K562 (cell line): ENCODE results near the gene ARL2. TPM values are rescaled to one million over a fixed set of nuclear protein-coding genes. Genes with fewer than 3 reads are reported as not detected.

Source experiments
- ESRRA ChIP-seq: fragments of 450-650 bp; IDR thresholded peaks from 2 replicates; pipeline ENCODE4 v1.6.1; 2014; ENCODE audit warnings: low read depth, mild to moderate bottlenecking, moderate library complexity, borderline replicate concordance
- FOXP1 ChIP-seq: sonication (generic); formaldehyde crosslinking; IDR thresholded peaks from 2 replicates; pipeline ENCODE4 v1.8.0; 2022; ENCODE audit warnings: mild to moderate bottlenecking, missing genetic modification reagents
- NFIC ChIP-seq: fragments of 450-650 bp; IDR thresholded peaks from 2 replicates; pipeline ENCODE4 v1.6.1; 2017; ENCODE audit warnings: mild to moderate bottlenecking, inconsistent platforms
- NONO ChIP-seq, 2 experiments: fragments of 200-400 bp in 1 of 2; fragments of 450-650 bp in 1 of 2; formaldehyde crosslinking in 1 of 2; IDR thresholded peaks; 2 replicates each; pipeline ENCODE4 v1.6.1; 2017; ENCODE audit warnings: low read depth in 2 of 2, mild to moderate bottlenecking in 2 of 2, moderate library complexity in 2 of 2, low read length in 1 of 2
- NR1H2 ChIP-seq: sonication (generic); formaldehyde crosslinking; IDR thresholded peaks from 2 replicates; pipeline ENCODE4 v1.4.0; 2020; ENCODE audit warnings: mild to moderate bottlenecking, missing genetic modification reagents
- PCBP1 ChIP-seq: fragments of 200-400 bp; formaldehyde crosslinking; IDR thresholded peaks from 2 replicates; pipeline ENCODE4 v1.6.1; 2018; ENCODE audit warnings: mild to moderate bottlenecking, low read depth, low read length; ENCODE audit not compliant: poor library complexity, severe bottlenecking
- POLR2A ChIP-seq: fragments of 450-650 bp; conservative IDR thresholded peaks from 2 replicates; pipeline ENCODE4 v1.6.1; 2016
- RBM15 ChIP-seq: fragments of 200-400 bp; formaldehyde crosslinking; IDR thresholded peaks from 2 replicates; pipeline ENCODE4 v1.6.1; 2018; ENCODE audit warnings: mild to moderate bottlenecking, low read length, moderate library complexity; ENCODE audit not compliant: insufficient read depth
- SMARCB1 ChIP-seq: IDR thresholded peaks from 2 replicates; pipeline ENCODE4 v1.6.1; 2011; ENCODE audit warnings: improper control_type of control experiment, low read depth; ENCODE audit not compliant: insufficient read length
- SRSF7 ChIP-seq: fragments of 200-400 bp; formaldehyde crosslinking; optimal IDR thresholded peaks from 2 replicates; pipeline ENCODE3; 2017; ENCODE audit warnings: mild to moderate bottlenecking, low read depth, low read length
- U2AF1 ChIP-seq: fragments of 200-400 bp; formaldehyde crosslinking; optimal IDR thresholded peaks from 2 replicates; pipeline ENCODE3; 2017; ENCODE audit warnings: mild to moderate bottlenecking, low read depth, low read length, moderate library complexity
- polyA plus RNA-seq, 8 experiments: library from polyadenylated mRNA; depleted of rRNA in 4 of 8; stranded (reverse) in 5 of 8; unstranded in 3 of 8; fragments of >200 nt; fragmentation: Nextera tagmentation in 2 of 8; fragmentation: Illumina TruSeq in 1 of 8; extraction: Ambion mirVana in 2 of 8; extraction: Trizol in 1 of 8; gene quantifications; 2 replicates each; pipeline versions ENCODE4 v1.2.1 to v1.2.3, GENCODE V29; 2011 to 2014; ENCODE audit warnings: inconsistent platforms in 1 of 8, missing spikeins in 1 of 8
- total RNA-seq, 7 experiments: library from RNA; depleted of rRNA in 6 of 7; stranded (reverse); fragments of >200 nt in 6 of 7; fragmentation: Illumina TruSeq in 2 of 7; extraction: Trizol in 2 of 7; gene quantifications; 2 replicates each; pipeline versions ENCODE4 v1.2.1 to v1.2.3, GENCODE V29; 2011 to 2021; ENCODE audit warnings: low replicate concordance in 1 of 7
- TF ChIP-seq, protein P1 (sequence below): fragments of 450-650 bp; IDR thresholded peaks from 2 replicates; pipeline ENCODE4 v1.6.1; 2014; ENCODE audit warnings: low read depth, mild to moderate bottlenecking, moderate library complexity, borderline replicate concordance
- TF ChIP-seq, protein P2 (sequence below): fragments of 250-450 bp; sonication (Bioruptor Pico); IDR thresholded peaks from 2 replicates; pipeline ENCODE4 v1.8.0; 2022; ENCODE audit warnings: inconsistent platforms, mild to moderate bottlenecking, moderate library complexity, borderline replicate concordance
- TF ChIP-seq, protein P3 (sequence below): fragments of 250-450 bp; sonication (Bioruptor Pico); IDR thresholded peaks from 2 replicates; pipeline ENCODE4 v1.5.0; 2021; ENCODE audit warnings: mild to moderate bottlenecking, moderate library complexity
- TF ChIP-seq, protein P4 (sequence below), 2 experiments: fragments of 150-350 bp in 1 of 2; IDR thresholded peaks; 2 replicates each; pipeline ENCODE4 v1.6.1; 2012 to 2016; ENCODE audit warnings: low read depth in 2 of 2, low read length in 2 of 2, mild to moderate bottlenecking in 1 of 2, moderate library complexity in 1 of 2

ARL2 gene
- total and polyA plus RNA-seq, 9 of the 15 experiments (the other 6 are each of a cell fraction or from before 2014, with no cell fraction given): 5.7 to 154 (median 92.2) TPM

DNA sequence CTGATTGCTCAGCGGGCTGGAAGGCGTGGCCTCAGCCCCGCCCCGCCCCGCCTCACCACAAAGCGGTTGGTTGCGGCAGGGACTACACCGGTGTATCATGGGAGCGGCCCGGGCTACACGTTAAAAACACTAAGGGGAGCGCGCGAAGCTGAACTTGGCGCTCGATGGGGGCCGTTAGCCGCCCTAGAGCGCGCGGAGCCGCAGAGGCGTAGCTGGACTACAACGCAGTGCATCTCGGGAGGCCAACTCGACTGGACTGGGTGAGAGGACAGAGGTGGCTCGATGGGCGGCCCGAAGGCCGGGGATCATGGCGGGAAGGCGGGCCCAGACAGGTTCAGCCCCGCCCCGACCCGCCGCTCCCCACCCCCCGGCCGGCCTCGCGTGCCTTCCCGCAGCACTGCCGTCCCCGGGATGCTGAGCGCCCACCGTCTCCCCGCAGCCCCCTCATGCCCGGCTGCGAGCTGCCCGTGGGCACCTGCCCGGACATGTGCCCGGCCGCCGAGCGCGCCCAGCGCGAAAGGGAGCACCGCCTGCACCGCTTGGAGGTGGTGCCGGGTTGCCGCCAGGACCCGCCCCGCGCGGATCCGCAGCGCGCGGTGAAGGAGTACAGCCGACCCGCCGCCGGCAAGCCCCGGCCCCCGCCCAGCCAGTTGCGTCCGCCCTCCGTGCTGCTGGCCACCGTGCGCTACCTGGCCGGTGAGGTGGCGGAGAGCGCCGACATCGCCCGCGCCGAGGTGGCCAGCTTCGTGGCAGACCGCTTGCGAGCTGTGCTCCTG, 27.1 kb downstream of the ARL2 start, which contains the start of gene SAC3D1 (continued):
- TF ChIP-seq PCBP1: peak; percentile 75
- TF ChIP-seq, protein P1, sequence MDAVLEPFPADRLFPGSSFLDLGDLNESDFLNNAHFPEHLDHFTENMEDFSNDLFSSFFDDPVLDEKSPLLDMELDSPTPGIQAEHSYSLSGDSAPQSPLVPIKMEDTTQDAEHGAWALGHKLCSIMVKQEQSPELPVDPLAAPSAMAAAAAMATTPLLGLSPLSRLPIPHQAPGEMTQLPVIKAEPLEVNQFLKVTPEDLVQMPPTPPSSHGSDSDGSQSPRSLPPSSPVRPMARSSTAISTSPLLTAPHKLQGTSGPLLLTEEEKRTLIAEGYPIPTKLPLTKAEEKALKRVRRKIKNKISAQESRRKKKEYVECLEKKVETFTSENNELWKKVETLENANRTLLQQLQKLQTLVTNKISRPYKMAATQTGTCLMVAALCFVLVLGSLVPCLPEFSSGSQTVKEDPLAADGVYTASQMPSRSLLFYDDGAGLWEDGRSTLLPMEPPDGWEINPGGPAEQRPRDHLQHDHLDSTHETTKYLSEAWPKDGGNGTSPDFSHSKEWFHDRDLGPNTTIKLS: peak; percentile 39; the same call in 1 of the 2 replicates
- TF ChIP-seq, protein P2, sequence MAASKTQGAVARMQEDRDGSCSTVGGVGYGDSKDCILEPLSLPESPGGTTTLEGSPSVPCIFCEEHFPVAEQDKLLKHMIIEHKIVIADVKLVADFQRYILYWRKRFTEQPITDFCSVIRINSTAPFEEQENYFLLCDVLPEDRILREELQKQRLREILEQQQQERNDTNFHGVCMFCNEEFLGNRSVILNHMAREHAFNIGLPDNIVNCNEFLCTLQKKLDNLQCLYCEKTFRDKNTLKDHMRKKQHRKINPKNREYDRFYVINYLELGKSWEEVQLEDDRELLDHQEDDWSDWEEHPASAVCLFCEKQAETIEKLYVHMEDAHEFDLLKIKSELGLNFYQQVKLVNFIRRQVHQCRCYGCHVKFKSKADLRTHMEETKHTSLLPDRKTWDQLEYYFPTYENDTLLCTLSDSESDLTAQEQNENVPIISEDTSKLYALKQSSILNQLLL (CRISPR knock-in tag): no peak
- peak in 1 of 2 experiments; percentile 9; a peak in 2 of 4 replicates for TF ChIP-seq NONO (IDR thresholded peaks at IDR 0.05; ENCODE audit: low read depth in 2 of 2, low read length in 1 of 2)
- no peak for TF ChIP-seq RBM15
- TF ChIP-seq, protein P3, sequence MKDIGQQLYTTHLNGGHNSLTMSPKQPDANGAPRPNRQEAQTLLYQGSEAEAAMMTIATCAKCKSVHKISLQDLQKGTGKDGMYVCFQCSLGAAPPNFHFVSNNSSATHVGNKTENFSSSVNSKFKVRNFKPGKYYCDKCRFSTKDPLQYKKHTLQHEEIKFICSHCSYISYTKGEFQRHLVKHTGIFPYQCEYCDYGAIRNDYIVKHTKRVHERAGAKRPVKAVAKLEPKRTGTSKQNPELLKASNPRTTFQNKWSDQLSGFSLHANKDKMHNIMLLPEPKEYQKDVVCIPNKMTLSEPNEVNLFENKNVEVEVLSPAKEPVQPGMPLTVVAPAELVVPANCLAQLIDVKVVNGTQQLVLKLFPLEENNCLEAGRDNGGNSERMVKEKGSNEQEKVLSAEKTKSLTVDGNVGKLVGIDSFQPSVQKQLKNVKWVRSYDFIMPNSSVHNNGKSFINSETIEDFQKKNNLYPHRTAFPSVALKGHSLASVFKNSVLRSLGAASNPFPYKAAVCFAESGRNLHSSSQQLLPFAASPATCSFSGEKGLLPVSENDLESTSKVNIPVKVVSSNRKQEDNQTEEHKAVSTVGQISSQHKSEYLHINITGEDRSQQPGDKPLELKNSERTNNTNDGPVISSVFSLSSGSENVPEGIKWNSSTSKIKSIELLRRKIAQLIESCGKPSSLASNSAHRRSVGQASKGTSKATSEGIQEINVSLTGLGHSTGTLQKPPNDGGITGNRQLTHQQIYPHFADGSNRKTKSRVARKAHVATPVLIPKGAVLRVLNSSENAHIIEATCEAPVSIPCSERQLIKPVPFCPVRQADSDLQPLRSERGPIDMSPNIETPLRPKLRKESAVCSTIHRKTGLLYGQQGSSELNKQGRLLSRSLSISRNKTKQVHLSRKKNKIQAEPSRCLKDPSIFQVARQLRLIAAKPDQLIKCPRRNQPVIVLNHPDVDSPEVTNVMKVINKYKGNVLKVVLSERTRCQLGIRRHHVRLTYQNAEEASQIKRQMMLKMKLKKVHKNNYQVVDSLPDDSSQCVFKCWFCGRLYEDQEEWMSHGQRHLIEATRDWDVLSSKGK (CRISPR knock-in tag): no peak
- no peak for TF ChIP-seq SMARCB1
- TF ChIP-seq ESRRA: peak; percentile 80
- TF ChIP-seq POLR2A: peak; percentile 86
- TF ChIP-seq, protein P4, sequence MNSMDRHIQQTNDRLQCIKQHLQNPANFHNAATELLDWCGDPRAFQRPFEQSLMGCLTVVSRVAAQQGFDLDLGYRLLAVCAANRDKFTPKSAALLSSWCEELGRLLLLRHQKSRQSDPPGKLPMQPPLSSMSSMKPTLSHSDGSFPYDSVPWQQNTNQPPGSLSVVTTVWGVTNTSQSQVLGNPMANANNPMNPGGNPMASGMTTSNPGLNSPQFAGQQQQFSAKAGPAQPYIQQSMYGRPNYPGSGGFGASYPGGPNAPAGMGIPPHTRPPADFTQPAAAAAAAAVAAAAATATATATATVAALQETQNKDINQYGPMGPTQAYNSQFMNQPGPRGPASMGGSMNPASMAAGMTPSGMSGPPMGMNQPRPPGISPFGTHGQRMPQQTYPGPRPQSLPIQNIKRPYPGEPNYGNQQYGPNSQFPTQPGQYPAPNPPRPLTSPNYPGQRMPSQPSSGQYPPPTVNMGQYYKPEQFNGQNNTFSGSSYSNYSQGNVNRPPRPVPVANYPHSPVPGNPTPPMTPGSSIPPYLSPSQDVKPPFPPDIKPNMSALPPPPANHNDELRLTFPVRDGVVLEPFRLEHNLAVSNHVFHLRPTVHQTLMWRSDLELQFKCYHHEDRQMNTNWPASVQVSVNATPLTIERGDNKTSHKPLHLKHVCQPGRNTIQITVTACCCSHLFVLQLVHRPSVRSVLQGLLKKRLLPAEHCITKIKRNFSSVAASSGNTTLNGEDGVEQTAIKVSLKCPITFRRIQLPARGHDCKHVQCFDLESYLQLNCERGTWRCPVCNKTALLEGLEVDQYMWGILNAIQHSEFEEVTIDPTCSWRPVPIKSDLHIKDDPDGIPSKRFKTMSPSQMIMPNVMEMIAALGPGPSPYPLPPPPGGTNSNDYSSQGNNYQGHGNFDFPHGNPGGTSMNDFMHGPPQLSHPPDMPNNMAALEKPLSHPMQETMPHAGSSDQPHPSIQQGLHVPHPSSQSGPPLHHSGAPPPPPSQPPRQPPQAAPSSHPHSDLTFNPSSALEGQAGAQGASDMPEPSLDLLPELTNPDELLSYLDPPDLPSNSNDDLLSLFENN (IDR thresholded peaks at IDR 0.05; ENCODE audit: low read depth in 2 of 2, low read length in 2 of 2): no peak
- 0 out of 2 replicates have a peak, but pooled peaks have one; percentile 3 for TF ChIP-seq NFIC
- TF ChIP-seq U2AF1: peak; percentile 13
- peak; percentile 91 for TF ChIP-seq FOXP1 (CRISPR knock-in tag)
- peak; percentile 44; the same call in 1 of the 2 replicates for TF ChIP-seq NR1H2
- TF ChIP-seq SRSF7: no peak
